DLD1 (cell line): ENCODE results near the gene CCDC50.

Experiments
- in situ Hi-C: cut with HindIII; loops from 2 replicates; pipeline ENCODE4 v1.10.0; 2017; ENCODE audit warnings: low sequenced_read_pairs

CCDC50 gene

DNA sequence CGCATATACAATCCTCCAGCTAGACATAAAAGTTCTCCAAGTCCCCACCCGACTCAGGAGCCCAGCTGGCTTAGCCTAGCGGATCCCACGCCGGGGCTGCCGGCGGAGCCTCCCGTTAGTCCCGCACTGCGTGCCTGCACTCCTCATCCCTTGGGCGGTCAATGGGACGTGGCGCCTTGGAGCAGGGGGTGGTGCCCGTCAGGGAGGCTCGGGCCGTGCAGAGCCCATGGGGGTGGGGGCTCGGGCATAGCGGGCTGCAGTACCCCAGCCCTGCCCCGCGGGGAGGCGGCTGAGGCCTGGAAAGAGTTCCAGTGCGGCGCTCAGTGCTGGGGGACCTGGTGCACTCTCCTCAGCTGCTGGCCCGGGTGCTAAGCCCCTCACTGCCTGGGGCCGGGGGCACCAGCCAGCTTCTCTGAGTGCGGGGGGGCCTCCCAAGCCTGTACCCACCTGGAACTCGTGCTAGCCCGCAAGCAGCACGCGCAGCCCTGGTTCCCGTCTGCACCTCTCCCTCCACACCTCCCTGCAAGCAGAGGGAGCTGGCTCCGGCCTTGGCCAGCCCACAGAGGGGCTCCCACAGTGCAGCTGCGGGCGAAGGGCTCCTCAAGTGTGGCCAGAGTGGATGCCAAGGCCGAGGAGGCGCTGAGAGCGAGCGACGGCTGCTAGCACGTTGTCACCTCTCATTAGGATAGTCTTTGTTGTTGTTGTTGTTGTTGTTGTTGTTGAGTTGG, 12.2 kb upstream of the CCDC50 start:
- in situ Hi-C loops: no loop called here

DNA sequence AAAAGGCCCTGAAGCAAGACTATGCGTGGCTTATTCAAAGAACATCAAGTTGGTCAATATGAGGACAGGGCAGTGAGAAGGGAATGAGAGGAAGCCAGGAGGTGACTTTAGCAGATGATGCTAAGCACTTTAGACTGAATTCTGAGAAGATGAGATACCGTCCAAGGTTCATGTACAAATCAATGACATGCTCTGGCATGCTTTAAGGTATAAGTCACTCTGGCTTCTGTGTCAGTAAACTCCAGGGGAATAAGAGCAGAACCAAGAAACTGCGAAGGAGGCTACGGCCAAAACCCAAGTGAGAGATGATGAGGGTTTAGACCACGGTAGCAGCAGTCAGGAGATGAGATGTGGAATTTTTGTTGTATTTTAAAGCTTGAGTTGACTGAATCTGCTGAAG, 8.9 kb upstream of the CCDC50 start:
- in situ Hi-C loops: no loop called here

DNA sequence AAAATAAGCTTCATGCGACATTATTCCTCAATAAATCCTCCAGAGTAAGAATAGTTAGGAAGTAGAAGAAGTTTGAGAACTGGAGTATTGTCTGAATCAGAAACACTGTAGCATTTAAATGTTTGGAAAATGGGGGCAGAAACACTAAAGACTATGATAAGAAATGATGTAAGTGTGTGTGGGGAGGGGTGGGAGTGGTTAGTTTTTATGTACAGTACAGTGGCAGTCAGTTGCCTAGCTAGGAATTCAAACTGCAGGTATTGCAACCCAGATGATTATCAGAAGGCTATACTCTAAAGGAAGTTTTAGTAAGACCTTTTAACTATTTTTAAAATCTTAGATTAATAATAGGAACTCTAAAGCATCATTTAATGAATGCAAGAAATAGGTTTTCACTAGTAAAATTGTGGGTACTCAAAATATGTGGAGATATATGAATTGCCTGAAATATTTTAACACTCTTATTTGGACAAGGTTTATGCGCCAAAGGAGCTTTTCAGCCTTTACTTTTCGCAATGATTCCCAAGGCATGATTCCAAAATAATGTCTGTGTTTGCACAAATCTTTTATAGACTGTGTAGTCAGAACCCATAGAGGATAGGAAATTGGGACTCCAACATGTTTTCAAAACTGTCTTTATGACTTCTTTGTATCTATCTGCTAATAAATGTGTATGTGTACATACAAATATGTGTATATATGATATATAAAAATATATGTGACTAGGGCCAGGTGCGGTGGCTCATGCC, 8.0 kb upstream of the CCDC50 start:
- in situ Hi-C loops: no loop called here

DNA sequence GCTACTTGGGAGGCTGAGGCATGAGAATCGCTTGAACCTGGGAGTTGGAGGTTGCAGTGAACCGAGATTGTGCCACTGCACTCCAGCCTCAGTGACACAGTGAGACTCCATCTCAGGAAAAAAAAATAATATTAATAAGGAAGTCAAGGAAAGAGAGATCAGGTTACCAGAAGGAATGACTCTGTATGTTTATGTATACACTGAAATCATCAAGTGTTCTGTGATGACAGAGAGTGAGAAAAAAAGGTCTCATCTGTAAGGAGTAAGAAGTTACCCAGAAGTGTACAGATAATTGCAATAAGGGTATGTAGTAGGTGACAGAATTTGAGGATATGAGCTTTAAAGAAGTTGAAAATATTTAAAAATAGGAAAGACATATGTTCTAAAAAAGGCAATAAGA, 4.3 kb upstream of the CCDC50 start:
- in situ Hi-C loops: no loop called here

DNA sequence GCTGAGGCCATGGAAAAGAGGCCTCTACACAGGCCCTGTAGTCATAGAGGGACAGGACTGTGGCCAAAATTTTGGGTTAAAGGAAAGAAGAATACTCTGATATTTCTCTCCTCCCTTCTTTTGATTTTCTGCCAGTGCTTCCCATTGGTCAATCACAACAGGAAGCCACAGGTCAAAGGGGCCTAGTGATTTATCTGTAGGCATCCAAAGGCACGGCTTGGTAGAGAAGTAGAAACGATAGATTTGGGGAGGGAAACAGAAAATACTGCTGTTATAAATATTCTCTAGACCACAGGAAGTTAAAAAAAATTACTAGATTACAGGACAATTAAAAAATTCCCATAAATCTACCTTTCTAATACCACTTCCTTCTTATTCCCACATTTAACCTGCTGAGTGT, 1.7 kb upstream of the CCDC50 start:
- in situ Hi-C loops: no loop called here

DNA sequence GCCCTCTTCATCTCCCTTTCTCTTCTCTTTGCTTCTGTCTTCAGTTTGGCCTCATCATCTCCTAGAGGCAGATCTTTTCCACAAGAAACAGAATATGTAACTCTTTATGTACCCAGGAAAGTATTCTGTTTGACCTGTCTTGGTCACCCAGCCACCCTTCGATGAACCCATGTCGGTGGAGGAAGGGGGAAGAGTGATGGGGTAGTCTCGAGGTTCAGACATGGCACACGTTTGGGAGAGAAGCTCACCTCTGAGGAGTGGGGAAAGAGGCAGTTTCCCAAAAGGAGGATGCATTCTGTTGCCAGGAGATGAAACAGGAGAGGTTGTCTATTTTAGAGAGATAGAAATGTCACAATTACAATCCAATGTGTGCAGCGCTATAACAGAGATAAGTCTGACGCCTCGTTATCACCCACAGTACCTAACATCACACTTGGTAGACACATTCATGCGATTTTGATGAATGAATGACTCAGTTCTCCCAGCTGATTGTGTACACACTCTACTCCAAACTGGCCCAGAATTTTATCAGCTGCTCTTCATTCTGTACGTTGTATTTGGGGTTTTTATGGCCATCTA, 722 bp upstream of the CCDC50 start:
- in situ Hi-C loops: no loop called here

DNA sequence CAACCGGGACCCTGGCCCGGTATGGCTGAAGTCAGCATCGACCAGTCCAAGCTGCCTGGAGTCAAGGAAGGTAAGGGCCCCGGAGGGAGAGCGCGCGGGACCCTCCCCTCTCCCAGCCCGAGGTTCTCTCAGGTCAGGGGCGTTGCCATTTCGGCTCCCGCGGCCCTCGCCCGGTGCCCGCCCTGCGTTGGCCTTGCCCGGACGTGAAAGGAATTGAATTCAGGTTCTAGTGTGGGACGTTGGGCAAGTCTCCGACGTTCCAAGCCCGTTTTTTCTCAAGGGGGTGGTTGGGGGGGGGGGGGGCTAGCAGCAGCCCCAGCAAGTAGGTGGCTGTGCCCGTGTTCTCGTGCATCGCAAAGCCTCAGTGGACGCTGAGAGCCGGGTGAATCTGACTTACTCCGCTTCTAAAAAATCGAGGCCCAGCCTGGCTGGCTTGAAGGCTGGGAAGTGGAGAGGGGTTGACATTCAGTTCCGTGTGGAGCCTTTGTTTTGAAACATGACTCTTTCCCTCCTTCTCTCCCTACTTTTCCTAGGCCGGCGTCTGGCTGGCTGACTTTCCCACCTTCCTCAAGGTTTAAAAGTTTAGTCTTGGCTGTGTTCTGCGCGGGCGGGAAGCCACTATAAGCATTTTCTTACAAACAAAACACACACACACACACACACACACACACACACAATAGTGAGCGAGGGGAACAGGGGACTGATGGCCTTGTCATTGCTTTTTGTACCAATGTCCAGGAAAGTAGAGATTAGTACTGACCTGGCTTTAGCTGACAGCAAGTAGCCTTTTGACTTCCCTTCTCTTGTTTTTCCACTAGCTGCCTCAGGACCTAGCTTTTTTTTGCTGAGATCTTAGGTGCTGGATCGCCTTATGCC, 698 bp downstream of the CCDC50 start, which contains the start of gene UTS2B:
UTS2B (minus strand) TSS at position 873 of the 876 bp plus-strand sequence. CDS start 48,337 bp downstream, outside the sequence.
- in situ Hi-C loops: no loop called here

DNA sequence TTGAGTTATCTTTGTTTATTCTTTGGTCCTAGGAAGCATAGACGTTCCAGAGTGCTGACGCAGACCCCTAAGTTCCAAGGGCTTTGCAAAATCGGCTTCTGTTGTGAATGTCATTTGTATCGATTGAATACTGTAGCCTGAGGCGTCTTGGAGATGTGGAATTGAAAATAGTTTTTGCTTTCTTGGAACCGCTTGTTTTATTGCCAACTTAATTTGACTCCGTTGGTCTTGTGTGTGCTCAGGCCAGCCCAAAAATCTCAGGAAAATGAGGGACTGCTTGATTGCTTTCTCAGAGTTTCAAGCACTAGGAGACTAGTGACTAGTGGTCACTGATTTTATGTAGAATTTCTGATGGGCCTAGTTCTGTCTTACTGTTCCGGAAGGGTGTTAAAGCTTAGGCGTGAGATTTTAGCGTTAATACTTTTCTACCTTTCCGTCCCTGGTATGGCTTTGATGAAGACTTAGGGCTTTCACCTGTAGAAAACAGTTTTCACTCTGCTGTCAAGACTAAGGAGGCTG, 1.4 kb downstream of the CCDC50 start:
- in situ Hi-C loops: no loop called here

DNA sequence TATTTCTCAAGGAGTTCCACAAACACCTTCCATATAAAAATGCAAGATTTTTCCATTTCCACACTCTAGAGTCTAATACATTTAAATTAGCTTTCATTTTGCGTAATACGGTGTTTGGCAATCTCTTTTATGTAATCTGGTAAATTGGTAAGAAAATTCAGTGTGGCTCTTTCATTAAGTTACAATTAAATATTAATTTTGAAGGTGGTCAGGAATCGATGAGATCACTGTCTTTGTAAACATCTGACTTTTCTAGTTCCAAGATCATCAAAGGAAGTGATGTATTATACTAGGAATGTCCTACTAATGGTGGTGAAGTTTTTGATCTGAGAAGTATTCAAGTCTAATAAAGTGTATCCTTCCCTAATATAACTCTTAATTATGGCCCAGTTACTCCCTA, 2.2 kb downstream of the CCDC50 start:
- in situ Hi-C loops: no loop called here

DNA sequence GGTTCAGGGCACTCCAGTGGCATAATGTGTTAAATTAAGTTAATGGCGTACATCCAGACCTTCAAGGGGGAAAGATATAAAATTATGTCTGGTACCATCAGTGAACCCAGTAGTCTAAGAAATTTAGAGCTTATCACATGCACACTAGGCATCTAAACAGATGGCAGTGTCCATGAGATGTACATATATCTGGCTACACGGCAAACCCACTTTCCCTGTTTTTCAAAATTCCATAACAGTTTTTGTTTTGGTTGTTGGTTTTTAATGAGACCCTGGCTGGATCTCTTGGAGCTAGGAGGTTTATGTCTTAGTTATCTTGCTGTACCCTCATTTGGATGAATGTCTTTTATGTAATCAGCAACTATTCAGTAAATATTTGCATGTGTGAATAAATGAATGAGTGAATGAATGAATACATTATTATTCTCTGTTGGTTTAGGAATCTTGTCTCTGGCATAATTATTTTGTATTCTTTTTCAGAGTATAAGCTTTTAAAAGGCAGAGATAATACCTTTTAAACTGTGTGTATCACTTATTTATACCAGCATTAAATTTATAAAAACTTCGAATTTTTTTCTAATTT, 4.2 kb downstream of the CCDC50 start:
- in situ Hi-C loops: no loop called here

DNA sequence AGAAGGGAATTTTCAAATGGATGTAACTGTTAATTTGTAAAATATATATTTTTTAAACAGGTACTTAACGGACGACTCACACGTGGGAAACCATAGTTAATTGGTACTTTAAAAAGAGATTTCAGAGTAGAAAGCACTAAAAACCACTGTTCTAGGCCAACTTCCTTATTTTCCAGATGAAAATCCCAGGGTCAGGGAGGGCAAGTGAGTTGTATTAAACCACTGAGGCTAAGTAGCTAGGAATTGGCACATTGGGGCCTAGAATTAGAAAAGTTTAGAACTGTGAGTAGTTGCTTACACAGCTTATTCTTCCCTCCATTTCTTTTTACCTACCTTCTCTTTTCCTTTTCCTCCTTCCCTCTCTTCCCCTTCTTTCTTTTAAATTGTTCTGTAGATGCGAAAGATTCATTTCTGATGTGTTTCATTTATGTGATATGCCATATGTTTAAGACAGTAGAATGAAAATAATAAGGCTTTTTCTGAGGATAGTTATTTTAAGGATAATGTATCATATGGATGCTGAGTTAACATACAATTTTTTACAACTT, 5.2 kb downstream of the CCDC50 start:
- in situ Hi-C loops: no loop called here

DNA sequence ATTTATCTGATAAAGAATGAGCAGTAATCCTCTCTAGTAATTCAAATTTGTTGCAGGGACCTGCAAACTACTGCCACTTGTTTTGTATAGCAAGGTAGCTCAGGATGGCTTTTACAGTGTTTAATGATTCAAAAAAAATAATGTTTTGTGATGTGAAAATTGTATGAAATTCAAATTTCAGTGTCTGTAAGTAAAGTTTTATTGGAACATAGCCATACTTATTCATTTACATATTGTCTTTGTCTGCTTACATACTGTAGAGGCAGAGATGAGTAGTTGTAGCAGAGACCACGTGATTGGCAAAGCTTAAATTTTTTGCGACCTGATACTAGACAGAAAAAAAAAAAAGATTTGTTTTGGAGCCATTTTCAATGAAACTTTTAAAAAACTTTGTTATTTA, 7.6 kb downstream of the CCDC50 start:
- in situ Hi-C loops: no loop called here

DNA sequence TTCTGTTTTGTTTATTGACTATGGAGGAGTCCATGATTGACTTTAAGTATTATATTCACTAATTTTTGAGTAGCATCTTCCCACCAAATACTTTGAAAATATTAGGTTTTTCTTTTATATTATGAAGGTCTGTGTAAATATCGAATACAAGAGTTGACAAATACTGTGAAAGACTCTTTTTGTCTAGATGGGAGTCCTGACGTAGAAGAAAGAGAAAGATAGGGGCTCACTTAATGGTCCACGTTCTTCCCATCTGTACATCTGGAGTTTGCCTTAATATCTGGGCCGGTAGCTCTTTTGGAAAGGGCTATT, 8.9 kb downstream of the CCDC50 start:
- in situ Hi-C loops: no loop called here

DNA sequence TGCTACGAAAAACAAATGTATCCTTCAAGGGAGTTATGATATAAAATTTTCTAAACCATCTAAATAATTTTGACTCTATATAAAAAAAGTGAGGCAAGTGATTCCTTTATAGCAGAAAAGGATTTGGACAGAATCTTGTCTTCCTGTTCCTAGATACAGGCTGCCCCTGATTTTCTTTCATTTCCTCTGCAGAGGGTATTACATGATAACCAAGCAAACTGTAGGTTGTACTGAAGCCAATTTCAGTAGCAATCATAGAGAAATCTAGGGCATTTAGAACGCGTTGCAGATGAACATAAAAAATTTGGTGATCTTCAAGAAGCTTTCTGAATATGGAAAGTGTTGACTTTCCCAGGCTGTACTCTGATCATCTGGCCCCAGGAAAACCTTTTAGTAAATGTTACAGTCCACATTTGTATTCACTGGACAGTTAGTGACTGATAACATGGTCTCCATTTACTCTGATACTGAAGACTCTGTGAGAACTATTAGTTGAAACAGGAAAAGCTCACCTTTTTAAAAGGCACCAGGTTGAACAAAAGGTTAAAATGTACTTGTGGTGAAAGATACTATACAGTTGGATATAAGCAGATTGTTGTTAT, 10.2 kb downstream of the CCDC50 start:
- in situ Hi-C loops: no loop called here

DNA sequence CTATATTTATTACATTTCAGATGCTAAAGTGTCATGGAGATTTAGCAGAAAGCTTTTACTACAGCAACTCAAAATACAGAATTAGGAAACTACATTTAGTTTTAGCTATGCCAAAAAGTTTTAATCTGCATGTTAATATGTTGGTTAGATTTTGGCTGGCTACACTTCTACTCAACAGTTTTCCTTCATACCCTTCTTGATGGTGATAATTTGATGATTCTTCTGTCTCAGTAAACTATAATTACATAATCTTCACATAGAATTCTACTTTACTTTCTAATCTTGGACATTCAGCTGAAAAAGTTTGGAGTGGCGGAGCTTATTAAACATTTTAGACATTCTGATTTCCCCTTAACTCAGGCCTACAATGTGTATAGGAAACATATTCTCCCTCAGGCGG, 11.2 kb downstream of the CCDC50 start:
- in situ Hi-C loops: no loop called here

DNA sequence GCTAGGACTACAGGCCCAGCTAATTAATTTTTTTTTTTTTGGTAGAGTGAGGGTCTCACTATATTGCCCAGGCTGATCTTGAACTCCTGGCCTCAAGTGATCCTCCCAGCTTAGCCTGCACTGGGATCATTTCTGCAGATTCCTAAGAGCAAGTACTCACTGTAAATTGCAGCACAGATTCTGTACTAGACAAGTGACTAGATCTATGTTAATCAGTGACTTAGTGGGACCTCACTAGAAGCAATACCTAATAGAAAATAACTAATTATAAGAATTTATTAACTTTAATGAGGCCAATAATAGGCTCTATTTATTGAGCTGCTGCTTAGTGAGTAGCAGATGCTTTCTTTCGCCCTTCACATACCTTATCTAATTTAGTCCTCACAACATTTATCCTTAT, 11.8 kb downstream of the CCDC50 start:
- in situ Hi-C loops: no loop called here

DNA sequence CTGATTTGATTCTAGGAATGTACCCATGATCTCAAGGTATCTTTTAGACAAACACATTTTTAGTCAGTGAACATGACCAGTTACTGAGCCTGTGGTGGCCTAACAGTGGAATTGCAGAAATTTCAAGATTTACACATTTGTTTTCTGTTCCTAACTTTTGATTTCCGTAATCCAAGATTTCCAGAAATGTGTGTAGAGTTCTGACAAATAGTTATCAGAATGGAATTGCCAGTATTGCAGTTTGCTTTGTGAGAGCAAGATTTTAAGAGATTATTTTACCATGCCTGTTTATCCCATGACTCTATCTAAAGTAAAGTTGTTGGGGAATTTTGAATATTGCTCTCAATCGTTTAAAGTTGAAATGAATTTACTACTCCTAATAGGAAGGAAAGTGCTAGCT, 12.8 kb downstream of the CCDC50 start:
- in situ Hi-C loops: no loop called here

DNA sequence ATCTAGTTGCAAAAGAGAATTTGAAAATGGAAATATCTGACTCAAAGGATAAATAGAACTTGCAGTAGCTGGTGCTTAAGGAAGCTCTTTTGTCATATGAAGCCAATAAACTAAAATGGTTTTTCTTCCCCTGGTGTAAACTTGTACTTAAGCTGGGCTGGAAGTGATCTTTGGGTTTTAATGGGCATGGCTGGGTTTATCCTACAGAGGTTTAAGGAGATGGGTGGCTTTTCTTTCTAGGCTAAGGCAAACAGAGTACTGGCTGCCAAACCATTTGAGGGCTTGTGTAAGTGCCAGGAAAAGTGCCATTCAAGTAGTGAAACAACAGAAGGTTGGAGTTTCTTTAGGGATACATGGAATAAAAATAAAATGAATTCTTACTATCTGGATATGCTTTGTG, 13.2 kb downstream of the CCDC50 start:
- in situ Hi-C loops: no loop called here

DNA sequence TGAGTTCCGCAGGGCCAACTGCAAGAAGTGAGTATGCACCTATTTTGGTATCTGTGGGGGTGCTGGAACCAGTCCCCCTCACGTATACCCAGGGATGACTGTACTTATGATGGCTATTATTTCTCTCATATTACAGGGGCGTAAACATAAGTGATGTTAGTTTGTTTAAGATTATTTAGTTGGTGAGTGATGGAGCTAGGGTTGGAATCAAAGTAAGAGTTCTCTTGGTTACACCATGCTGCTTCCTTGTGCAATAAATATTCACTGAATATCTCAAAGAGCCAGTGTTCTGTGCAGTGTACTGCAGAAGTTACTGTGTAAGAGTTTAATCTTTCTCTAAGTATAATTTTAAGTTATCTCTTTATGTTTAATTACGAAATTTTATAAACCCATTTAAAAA, 13.9 kb downstream of the CCDC50 start:
- in situ Hi-C loops: no loop called here

DNA sequence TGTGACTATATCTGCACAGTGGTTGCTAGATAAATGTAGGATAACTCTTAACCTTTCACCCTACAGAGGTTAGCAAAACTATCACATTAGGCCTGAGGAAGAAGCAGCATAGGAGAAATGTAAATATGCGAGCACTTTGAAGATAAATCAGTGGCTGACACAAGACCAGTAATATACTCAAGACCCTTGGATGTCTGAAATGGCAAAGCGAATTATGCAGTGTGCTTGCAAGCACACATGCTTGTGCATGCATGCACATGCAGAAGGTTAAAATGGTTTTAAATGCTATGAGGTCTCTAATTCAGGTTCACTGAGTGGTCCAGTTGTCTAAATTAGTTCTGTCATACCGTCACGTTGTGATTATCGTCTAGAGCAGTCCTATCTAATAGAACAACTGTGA, 14.7 kb downstream of the CCDC50 start:
- in situ Hi-C loops: no loop called here
